GM10266 (cell line): Measurements from ENCODE around the gene PCK2.

Experiments used
- DNase-seq: peaks from one replicate; pipeline ENCODE4 v3.0.0; 2012; ENCODE audit errors: extremely low spot score
- CTCF ChIP-seq: IDR thresholded peaks from 2 replicates; pipeline ENCODE4 v1.5.1; 2012; ENCODE audit warnings: mild to moderate bottlenecking, low read depth; ENCODE audit not compliant: control insufficient read depth, insufficient read depth; ENCODE audit errors: missing control alignments

Gene PCK2

GRCh38 chr14:24069411-24069735, 24.7 kb upstream of the PCK2 start:
- no peak for TF ChIP-seq CTCF
- no peak for DNase-seq

GRCh38 chr14:24070285-24071143, 23.6 kb upstream of the PCK2 start:
- DNase-seq = no peak
- no peak for TF ChIP-seq CTCF

GRCh38 chr14:24071144-24071697, 22.9 kb upstream of the PCK2 start, which contains the start of gene CPNE6:
Gene CPNE6, plus strand, starts transcription at chr14:24071562. Its CDS starts 1,375 bp downstream, at chr14:24072937.
- TF ChIP-seq CTCF = no peak
- DNase-seq = no peak

GRCh38 chr14:24071836-24072430, 22.2 kb upstream of the PCK2 start:
- no peak for DNase-seq
- TF ChIP-seq CTCF = no peak

- DNase-seq = no peak
Observed at GRCh38 chr14:24072436-24072835, 21.7 kb upstream of the PCK2 start.

GRCh38 chr14:24072881-24073877, 20.9 kb upstream of the PCK2 start:
- no peak for DNase-seq
- no peak for TF ChIP-seq CTCF

More at GRCh38 chr14:24072436-24072835, 21.7 kb upstream of the PCK2 start:
- no peak for TF ChIP-seq CTCF
